GM19467 (cell line): ENCODE results near the gene HTD2.
"Not testable (repeated sequence)": the region's sequence is repeated elsewhere in the genome, so short reads cannot be mapped to it uniquely, and the experiment has no call there.

Experiments used
- ATAC-seq: cut with Tn5 transposase; IDR thresholded peaks from one replicate; pipeline ENCODE4 v1.9.1; 2021; ENCODE audit warnings: mild to moderate bottlenecking, moderate library complexity; ENCODE audit not compliant: unreplicated experiment

HTD2 gene

GRCh38 chr3:58305882-58306711 is at the start of gene HTD2, which contains the start of gene RPP14:
HTD2 (plus strand) TSS chr3:58306520; CDS start chr3:58317614, 11,094 bp downstream.
RPP14 (plus strand) TSS chr3:58306245; CDS start chr3:58310330, 4,085 bp downstream.
- peak; percentile 85 for ATAC-seq

GRCh38 chr3:58258392-58259055 is 47.8 kb upstream of the HTD2 start:
- ATAC-seq: no peak

GRCh38 chr3:58260261-58260731 is 46.0 kb upstream of the HTD2 start:
- ATAC-seq: no peak

GRCh38 chr3:58260733-58261132 is 45.6 kb upstream of the HTD2 start:
- ATAC-seq: no peak

- peak; percentile 50 for ATAC-seq
These were observed 44.2 kb upstream of the HTD2 start for GRCh38 chr3:58261954-58262666.

GRCh38 chr3:58266577-58266976 is 39.7 kb upstream of the HTD2 start:
- ATAC-seq: no peak

GRCh38 chr3:58267543-58267942 is 38.8 kb upstream of the HTD2 start:
- ATAC-seq: not testable (repeated sequence)

- no peak for ATAC-seq
These were observed 37.0 kb upstream of the HTD2 start for GRCh38 chr3:58269356-58269755.

- ATAC-seq: no peak
These were observed 35.8 kb upstream of the HTD2 start for GRCh38 chr3:58270485-58270884.

GRCh38 chr3:58271901-58272501 is 34.3 kb upstream of the HTD2 start:
- no peak for ATAC-seq

GRCh38 chr3:58272891-58273290 is 33.4 kb upstream of the HTD2 start:
- no peak for ATAC-seq

- ATAC-seq: not testable (repeated sequence)
These were observed 33.0 kb upstream of the HTD2 start for GRCh38 chr3:58273362-58273761.

GRCh38 chr3:58274027-58274614 is 32.2 kb upstream of the HTD2 start:
- no peak for ATAC-seq

- no peak for ATAC-seq
These were observed 25.3 kb upstream of the HTD2 start for GRCh38 chr3:58281069-58281468.

- no peak for ATAC-seq
These were observed 21.0 kb upstream of the HTD2 start for GRCh38 chr3:58285334-58285733.

- no peak for ATAC-seq
These were observed 19.0 kb upstream of the HTD2 start for GRCh38 chr3:58287354-58287753.

GRCh38 chr3:58288011-58288728 is 18.1 kb upstream of the HTD2 start:
- ATAC-seq: no peak

- not testable (repeated sequence) for ATAC-seq
These were observed 17.2 kb upstream of the HTD2 start for GRCh38 chr3:58288964-58289613.

GRCh38 chr3:58290446-58290845 is 15.9 kb upstream of the HTD2 start:
- not testable (repeated sequence) for ATAC-seq
